HepG2 (cell line): ENCODE measurements around the gene NSMCE1. TPM values are rescaled to one million over a fixed set of nuclear protein-coding genes. Genes with fewer than 3 reads are reported as not detected.

Source experiments
- ATAC-seq: fragments of 200-7000 bp; cut with Tn5 transposase; 3 replicates; pipeline ENCODE4 v1.9.1; 2020; ENCODE audit warnings: mild to moderate bottlenecking, moderate library complexity
- BruUV-seq: library from RNA; stranded (reverse); fragments of 400-500 nt; replicated peaks from 2 replicates; lab custom pipeline; 2021; lab: Mats Ljungman, UMichigan
- CTCF ChIA-PET: fragments of 300-600 bp; formaldehyde crosslinking; extraction: SDS; loops from one replicate; lab custom pipeline; 2021; ENCODE audit warnings: low total read pairs, inconsistent platforms, low intra/inter-chr PET ratio; lab: Yijun Ruan, JAX
- POLR2A ChIA-PET: fragments of 350-600 bp; sonication (Branson Sonifier 250); formaldehyde crosslinking; loops from one replicate; lab custom pipeline; 2020; ENCODE audit warnings: antibody characterized with exemption, inconsistent platforms; lab: Yijun Ruan, JAX
- DNase-seq: peaks from one replicate; pipeline ENCODE4 v3.0.0-alpha.2; 2015; ENCODE audit warnings: low spot score
- FAIRE-seq: peaks from 3 replicates; lab custom pipeline; 2011; peaks lifted over from hg19 to GRCh38; lab: Jason Lieb, UNC
- H2AFZ ChIP-seq: one replicate; pipeline ENCODE4 v1.6.1; 2011; ENCODE audit warnings: low read length, inconsistent platforms
- H3K27ac ChIP-seq: fragments of 300-600 bp; 3 replicates; pipeline ENCODE4 v1.8.0; 2011; ENCODE audit warnings: mixed run types, mild to moderate bottlenecking, mixed read lengths, low read length, inconsistent platforms; ENCODE audit not compliant: insufficient read depth; ENCODE audit errors: extremely low read length
- H3K27me3 ChIP-seq, 2 experiments: fragments of 200-600 bp in 1 of 2; 2 replicates in 1 of 2; 3 replicates in 1 of 2; pipeline versions ENCODE4 v1.6.0 to v1.8.0; 2011; ENCODE audit warnings: low read length in 2 of 2, mild to moderate bottlenecking in 2 of 2, moderate library complexity in 2 of 2, inconsistent platforms in 1 of 2; ENCODE audit not compliant: insufficient read depth in 2 of 2, control insufficient read depth in 1 of 2
- H3K36me3 ChIP-seq, 2 experiments: fragments of 200-600 bp in 1 of 2; replicated peaks in 1 of 2; 2 replicates in 1 of 2; 3 replicates in 1 of 2; pipeline versions ENCODE4 v1.5.1 to v1.8.0; 2011; ENCODE audit warnings: low read length in 2 of 2, inconsistent platforms in 1 of 2; ENCODE audit not compliant: insufficient read depth in 2 of 2, control insufficient read depth in 1 of 2
- H3K4me1 ChIP-seq: 2 replicates; pipeline ENCODE4 v1.5.1; 2012; ENCODE audit warnings: low read length, inconsistent platforms; ENCODE audit not compliant: insufficient read depth
- H3K4me2 ChIP-seq: 2 replicates; pipeline ENCODE4 v1.6.0; 2011; ENCODE audit warnings: low read depth, low read length, inconsistent platforms
- H3K4me3 ChIP-seq, 3 experiments: fragments of 200-600 bp in 1 of 3; sonication (generic), shearing (Covaris generic) in 1 of 3; replicated peaks in 1 of 3; 2 replicates each; pipeline ENCODE4 v1.5.1; 2011 to 2016; ENCODE audit warnings: low read length in 3 of 3, inconsistent platforms in 2 of 3, low read depth in 2 of 3, mild to moderate bottlenecking in 2 of 3, control low read depth in 1 of 3, mixed read lengths in 1 of 3; ENCODE audit not compliant: insufficient read depth in 1 of 3
- H3K79me2 ChIP-seq: one replicate; pipeline ENCODE4 v1.6.1; 2011; ENCODE audit warnings: low read length, inconsistent platforms; ENCODE audit not compliant: insufficient read depth
- H3K9ac ChIP-seq: 2 replicates; pipeline ENCODE4 v1.6.0; 2011; ENCODE audit warnings: mild to moderate bottlenecking, low read depth, low read length, inconsistent platforms; ENCODE audit not compliant: insufficient read depth
- H3K9me3 ChIP-seq: 2 replicates; pipeline ENCODE4 v1.5.1; 2012; ENCODE audit warnings: mild to moderate bottlenecking, low read length
- H4K20me1 ChIP-seq: 2 replicates; pipeline ENCODE4 v1.6.0; 2011; ENCODE audit warnings: inconsistent platforms, mild to moderate bottlenecking, low read length, moderate library complexity; ENCODE audit not compliant: insufficient read depth
- ADNP ChIP-seq: sonication (generic); formaldehyde crosslinking; IDR thresholded peaks from 2 replicates; pipeline ENCODE4 v1.4.0; 2020; ENCODE audit warnings: missing genetic modification reagents
- AGO1 ChIP-seq: fragments of 200-400 bp; formaldehyde crosslinking; IDR thresholded peaks from 2 replicates; pipeline ENCODE4 v1.6.1; 2017; ENCODE audit warnings: mild to moderate bottlenecking, low read depth, low read length, moderate library complexity; ENCODE audit not compliant: poor library complexity, severe bottlenecking
- ELF1 ChIP-seq: sonication (generic); formaldehyde crosslinking; IDR thresholded peaks from 2 replicates; pipeline ENCODE4 v1.4.0; 2020; ENCODE audit warnings: missing genetic modification reagents
- NFRKB ChIP-seq: fragments of 450-650 bp; IDR thresholded peaks from 2 replicates; pipeline ENCODE4 v1.6.1; 2017
- POLR2G ChIP-seq: fragments of 200-400 bp; formaldehyde crosslinking; IDR thresholded peaks from 2 replicates; pipeline ENCODE4 v1.6.1; 2018; ENCODE audit warnings: mild to moderate bottlenecking, low read depth, low read length, moderate library complexity
- RAD21 ChIP-seq: fragments of 450-650 bp; formaldehyde crosslinking; IDR thresholded peaks from 2 replicates; pipeline ENCODE4 v1.5.0; 2020; ENCODE audit warnings: mild to moderate bottlenecking
- ZBTB3 ChIP-seq: sonication (generic); formaldehyde crosslinking; IDR thresholded peaks from 2 replicates; pipeline ENCODE4 v1.4.0; 2020; ENCODE audit warnings: low read depth, mild to moderate bottlenecking, moderate library complexity, missing genetic modification reagents, borderline replicate concordance
- ZBTB7A ChIP-seq: sonication (generic); formaldehyde crosslinking; IDR thresholded peaks from 2 replicates; pipeline ENCODE4 v1.8.0; 2022; ENCODE audit warnings: mild to moderate bottlenecking, missing genetic modification reagents
- ZSCAN21 ChIP-seq: sonication (generic); formaldehyde crosslinking; IDR thresholded peaks from 2 replicates; pipeline ENCODE4 v1.8.0; 2022; ENCODE audit warnings: mild to moderate bottlenecking, missing genetic modification reagents, moderate library complexity, borderline replicate concordance
- WGBS: methylation state at CpG from one replicate; pipeline ENCODE4 v1.1.6; 2017; ENCODE audit warnings: low lambda C conversion rate; 5-methylcytosine and 5-hydroxymethylcytosine counted together
- in situ Hi-C: cut with HindIII; loops from 2 replicates; pipeline ENCODE4 v1.10.0; 2017; ENCODE audit warnings: low pct_unique_long_range_greater_than_20kb; ENCODE audit not compliant: extremely low pct_ligation_motif_present
- intact Hi-C: fragments of 100-400 bp; cut with micrococcal nuclease; formaldehyde crosslinking; loops from one replicate; pipeline ENCODE4 v1.10.0; 2022; ENCODE audit not compliant: unreplicated experiment
- polyA plus RNA-seq, 8 experiments: library from polyadenylated mRNA; depleted of rRNA in 3 of 8; stranded (reverse) in 7 of 8; unstranded in 1 of 8; fragments of >200 nt; fragmentation: Illumina TruSeq in 4 of 8; extraction: Trizol in 4 of 8; gene quantifications; 2 replicates each; pipeline versions ENCODE4 v1.2.1 to v1.2.3, GENCODE V29; 2011 to 2016; ENCODE audit warnings: low read depth in 4 of 8, missing spikeins in 1 of 8, mixed read lengths in 1 of 8; ENCODE audit not compliant: insufficient read depth in 1 of 8
- total RNA-seq, 5 experiments: library from RNA; depleted of rRNA; stranded (reverse); fragments of >200 nt; fragmentation: Illumina TruSeq; extraction: Trizol; gene quantifications; 2 replicates each; pipeline ENCODE4 v1.2.3, GENCODE V29; 2016; ENCODE audit warnings: low read depth in 1 of 5
- TF ChIP-seq, protein P1 (sequence below): IDR thresholded peaks from 2 replicates; pipeline ENCODE4 v1.6.1; 2016; ENCODE audit warnings: missing compliant biosample characterization, missing genetic modification reagents, borderline replicate concordance
- TF ChIP-seq, protein P2 (sequence below): sonication (generic); formaldehyde crosslinking; conservative IDR thresholded peaks from 2 replicates; pipeline ENCODE4 v1.5.0; 2020; ENCODE audit warnings: missing genetic modification reagents
- TF ChIP-seq, protein P3 (sequence below): sonication (generic); formaldehyde crosslinking; conservative IDR thresholded peaks from 2 replicates; pipeline ENCODE4 v1.4.0; 2020; ENCODE audit warnings: missing genetic modification reagents
- TF ChIP-seq, protein P4 (sequence below): sonication (generic); formaldehyde crosslinking; IDR thresholded peaks from 2 replicates; pipeline ENCODE4 v1.9.0; 2021; ENCODE audit warnings: missing genetic modification reagents, borderline replicate concordance

The NSMCE1 gene
- total and polyA plus RNA-seq, 2 of the 13 experiments (the other 11 are each of a cell fraction or from before 2014, with no cell fraction given): 42.7 to 52.9 TPM

DNA sequence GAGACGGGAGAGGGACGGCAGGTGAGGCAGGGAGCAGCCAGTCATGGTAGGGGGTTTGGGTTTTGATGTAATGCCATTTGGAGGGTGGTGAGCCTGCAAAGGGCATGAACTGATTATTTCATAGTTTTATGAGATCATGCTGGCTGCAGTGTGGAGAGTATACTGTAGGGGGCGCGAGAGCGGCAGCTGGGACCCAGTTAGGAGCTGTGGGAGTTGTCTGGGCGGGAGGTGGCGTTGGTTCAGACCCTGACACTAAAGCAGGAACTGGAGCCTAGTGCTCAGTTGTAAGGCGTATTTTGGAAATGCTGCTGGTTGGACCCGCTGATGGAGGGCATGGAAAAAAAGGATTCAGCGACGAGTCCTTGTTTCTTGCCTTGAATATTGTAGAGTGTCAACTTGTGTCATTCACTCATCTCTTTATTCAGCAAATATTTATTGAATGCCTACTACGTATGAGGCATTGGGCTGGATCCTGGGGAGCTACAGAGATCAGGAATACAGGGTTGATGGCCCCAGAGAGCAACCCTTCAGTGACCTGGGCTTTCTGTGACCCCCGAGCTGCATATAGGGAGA lies 89.0 kb downstream of the NSMCE1 start (continued):
- 0 out of 2 replicates have a peak, but pooled peaks have one; percentile 27 for TF ChIP-seq ZSCAN21 (CRISPR knock-in tag)
- TF ChIP-seq, protein P1, sequence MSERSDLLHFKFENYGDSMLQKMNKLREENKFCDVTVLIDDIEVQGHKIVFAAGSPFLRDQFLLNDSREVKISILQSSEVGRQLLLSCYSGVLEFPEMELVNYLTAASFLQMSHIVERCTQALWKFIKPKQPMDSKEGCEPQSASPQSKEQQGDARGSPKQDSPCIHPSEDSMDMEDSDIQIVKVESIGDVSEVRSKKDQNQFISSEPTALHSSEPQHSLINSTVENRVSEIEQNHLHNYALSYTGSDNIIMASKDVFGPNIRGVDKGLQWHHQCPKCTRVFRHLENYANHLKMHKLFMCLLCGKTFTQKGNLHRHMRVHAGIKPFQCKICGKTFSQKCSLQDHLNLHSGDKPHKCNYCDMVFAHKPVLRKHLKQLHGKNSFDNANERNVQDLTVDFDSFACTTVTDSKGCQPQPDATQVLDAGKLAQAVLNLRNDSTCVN (CRISPR knock-in tag): 0 out of 2 replicates have a peak, but pooled peaks have one; percentile 49
- 0 out of 2 replicates have a peak, but pooled peaks have one; percentile 38 for TF ChIP-seq ELF1 (CRISPR knock-in tag)
- no peak for TF ChIP-seq NFRKB
- TF ChIP-seq RAD21 (CRISPR knock-in tag): peak; percentile 85
- TF ChIP-seq, protein P2, sequence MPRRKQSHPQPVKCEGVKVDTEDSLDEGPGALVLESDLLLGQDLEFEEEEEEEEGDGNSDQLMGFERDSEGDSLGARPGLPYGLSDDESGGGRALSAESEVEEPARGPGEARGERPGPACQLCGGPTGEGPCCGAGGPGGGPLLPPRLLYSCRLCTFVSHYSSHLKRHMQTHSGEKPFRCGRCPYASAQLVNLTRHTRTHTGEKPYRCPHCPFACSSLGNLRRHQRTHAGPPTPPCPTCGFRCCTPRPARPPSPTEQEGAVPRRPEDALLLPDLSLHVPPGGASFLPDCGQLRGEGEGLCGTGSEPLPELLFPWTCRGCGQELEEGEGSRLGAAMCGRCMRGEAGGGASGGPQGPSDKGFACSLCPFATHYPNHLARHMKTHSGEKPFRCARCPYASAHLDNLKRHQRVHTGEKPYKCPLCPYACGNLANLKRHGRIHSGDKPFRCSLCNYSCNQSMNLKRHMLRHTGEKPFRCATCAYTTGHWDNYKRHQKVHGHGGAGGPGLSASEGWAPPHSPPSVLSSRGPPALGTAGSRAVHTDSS (CRISPR knock-in tag): no peak

DNA sequence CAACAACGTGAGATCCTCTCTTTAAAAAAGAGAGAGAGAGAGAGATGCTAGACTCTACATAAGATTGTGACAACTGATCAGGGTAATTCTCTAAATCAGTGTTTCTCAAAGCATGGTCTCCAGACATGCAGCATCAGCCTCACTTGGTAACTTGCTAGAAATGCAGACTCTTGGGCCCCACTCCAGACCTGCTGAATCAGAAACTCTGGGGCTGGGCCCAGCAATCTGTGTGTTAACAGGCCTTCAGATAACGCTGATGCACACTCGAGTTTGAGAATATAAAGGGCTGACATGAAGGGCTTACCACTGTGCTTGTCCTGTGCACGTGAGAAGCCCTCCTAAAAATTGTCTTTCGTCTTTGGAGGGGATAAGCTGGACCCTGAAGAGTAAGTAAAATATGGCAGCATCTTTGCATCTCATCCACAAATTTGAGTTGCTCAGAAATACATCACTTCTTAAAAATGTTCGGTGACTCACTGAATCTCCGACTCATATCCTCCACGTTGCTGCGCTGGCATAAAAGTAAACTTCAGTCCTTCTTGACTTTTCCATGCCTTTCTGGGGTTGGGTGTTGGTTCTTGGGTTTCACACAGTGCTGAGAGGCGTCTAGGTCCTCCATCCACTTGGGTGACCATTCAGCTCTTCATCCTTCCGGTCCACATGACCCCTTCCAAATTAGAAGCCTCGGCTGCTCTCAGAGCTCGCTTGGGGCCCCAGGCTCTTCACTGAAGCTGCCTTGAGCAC lies 91.4 kb downstream of the NSMCE1 start:
- no peak for DNase-seq
- in situ Hi-C loops: loop anchor here (5.0 to 10.0 kb wide), 2 partner anchors 190 to 278 kb away; no protein-coding TSS in a partner anchor
- POLR2A ChIA-PET: interaction anchor here (1.3 kb wide), 1 partner anchor 26 kb away, joined by 3 read pairs; the partner anchor contains the start of gene KDM8
- TF ChIP-seq, protein P3, sequence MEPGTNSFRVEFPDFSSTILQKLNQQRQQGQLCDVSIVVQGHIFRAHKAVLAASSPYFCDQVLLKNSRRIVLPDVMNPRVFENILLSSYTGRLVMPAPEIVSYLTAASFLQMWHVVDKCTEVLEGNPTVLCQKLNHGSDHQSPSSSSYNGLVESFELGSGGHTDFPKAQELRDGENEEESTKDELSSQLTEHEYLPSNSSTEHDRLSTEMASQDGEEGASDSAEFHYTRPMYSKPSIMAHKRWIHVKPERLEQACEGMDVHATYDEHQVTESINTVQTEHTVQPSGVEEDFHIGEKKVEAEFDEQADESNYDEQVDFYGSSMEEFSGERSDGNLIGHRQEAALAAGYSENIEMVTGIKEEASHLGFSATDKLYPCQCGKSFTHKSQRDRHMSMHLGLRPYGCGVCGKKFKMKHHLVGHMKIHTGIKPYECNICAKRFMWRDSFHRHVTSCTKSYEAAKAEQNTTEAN (CRISPR knock-in tag): no peak
- no peak for TF ChIP-seq AGO1
- TF ChIP-seq POLR2G: no peak
- TF ChIP-seq, protein P4, sequence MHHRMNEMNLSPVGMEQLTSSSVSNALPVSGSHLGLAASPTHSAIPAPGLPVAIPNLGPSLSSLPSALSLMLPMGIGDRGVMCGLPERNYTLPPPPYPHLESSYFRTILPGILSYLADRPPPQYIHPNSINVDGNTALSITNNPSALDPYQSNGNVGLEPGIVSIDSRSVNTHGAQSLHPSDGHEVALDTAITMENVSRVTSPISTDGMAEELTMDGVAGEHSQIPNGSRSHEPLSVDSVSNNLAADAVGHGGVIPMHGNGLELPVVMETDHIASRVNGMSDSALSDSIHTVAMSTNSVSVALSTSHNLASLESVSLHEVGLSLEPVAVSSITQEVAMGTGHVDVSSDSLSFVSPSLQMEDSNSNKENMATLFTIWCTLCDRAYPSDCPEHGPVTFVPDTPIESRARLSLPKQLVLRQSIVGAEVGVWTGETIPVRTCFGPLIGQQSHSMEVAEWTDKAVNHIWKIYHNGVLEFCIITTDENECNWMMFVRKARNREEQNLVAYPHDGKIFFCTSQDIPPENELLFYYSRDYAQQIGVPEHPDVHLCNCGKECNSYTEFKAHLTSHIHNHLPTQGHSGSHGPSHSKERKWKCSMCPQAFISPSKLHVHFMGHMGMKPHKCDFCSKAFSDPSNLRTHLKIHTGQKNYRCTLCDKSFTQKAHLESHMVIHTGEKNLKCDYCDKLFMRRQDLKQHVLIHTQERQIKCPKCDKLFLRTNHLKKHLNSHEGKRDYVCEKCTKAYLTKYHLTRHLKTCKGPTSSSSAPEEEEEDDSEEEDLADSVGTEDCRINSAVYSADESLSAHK (CRISPR knock-in tag): no peak
- no peak for TF ChIP-seq ZBTB3
- TF ChIP-seq ZBTB7A (CRISPR knock-in tag): no peak
- TF ChIP-seq ADNP (CRISPR knock-in tag): no peak
- Histone ChIP-seq H3K27me3 (peaks cover 0 to 6% of the 10 kb centered on the region in 2 experiments; a peak in 1 of 5 replicates), H3K27ac (no peak overlapping the region), H3K4me2 (no peak overlapping the region), H3K9ac (no peak overlapping the region), H2AFZ (no peak overlapping the region), H3K9me3 (no peaks in the 10 kb centered on the region), H4K20me1 (no peaks in the 10 kb centered on the region), H3K79me2 (no peaks in the 10 kb centered on the region), H3K4me3 (no peak overlapping the region), H3K36me3 (no peaks in the 10 kb centered on the region), H3K4me1 (peaks cover 10% of the 10 kb centered on the region; the same call in 1 of the 2 replicates)
- BruUV-seq: no TSS peak
- intact Hi-C loops: no loop called here
- WGBS: 45% methylated on average over 13 of the region's 13 CpGs
- CTCF ChIA-PET: no interaction called here
- no peak for ATAC-seq
- no peak for FAIRE-seq
